HG03045 (cell line): Measurements from ENCODE around the gene KPRP.

Experiments used
- ATAC-seq: cut with Tn5 transposase; IDR thresholded peaks from one replicate; pipeline ENCODE4 v1.9.1; 2021; ENCODE audit warnings: mild to moderate bottlenecking, moderate library complexity; ENCODE audit not compliant: unreplicated experiment

KPRP gene

GRCh38 chr1:152770411-152770810 lies 12.6 kb downstream of the KPRP start:
- ATAC-seq = no peak

- no peak for ATAC-seq
These were observed 17.1 kb downstream of the KPRP start, which contains the start of gene LCE1F for GRCh38 chr1:152774875-152775274. LCE1F (plus strand) TSS chr1:152775140; CDS start chr1:152776372, 1,232 bp downstream.

- no peak for ATAC-seq
These were observed 18.5 kb downstream of the KPRP start for GRCh38 chr1:152776361-152776760.

GRCh38 chr1:152777510-152778137 lies 19.8 kb downstream of the KPRP start:
- no peak for ATAC-seq

- ATAC-seq = no peak
These were observed 25.3 kb downstream of the KPRP start for GRCh38 chr1:152783095-152783494.

- no peak for ATAC-seq
These were observed 28.3 kb downstream of the KPRP start, which contains the start of gene LCE1E for GRCh38 chr1:152786077-152786476. LCE1E (plus strand) TSS chr1:152786257; CDS start chr1:152787300, 1,043 bp downstream.

- no peak for ATAC-seq
These were observed 37.9 kb downstream of the KPRP start for GRCh38 chr1:152795686-152796085.

- ATAC-seq = no peak
These were observed 38.6 kb downstream of the KPRP start, which contains the start of gene LCE1D for GRCh38 chr1:152796421-152796820. LCE1D (plus strand) TSS chr1:152796721; CDS start chr1:152797795, 1,074 bp downstream.

- ATAC-seq = no peak
These were observed 43.5 kb downstream of the KPRP start for GRCh38 chr1:152801333-152801732.

- no peak for ATAC-seq
These were observed 48.8 kb downstream of the KPRP start, which contains the start of gene LCE1C for GRCh38 chr1:152806576-152806975. LCE1C (minus strand) TSS chr1:152806651; CDS start chr1:152805478, 1,173 bp downstream.

GRCh38 chr1:152811050-152811449 lies 53.2 kb downstream of the KPRP start:
- ATAC-seq = no peak
